ENCODE results near the gene DIPK1B. TPM values are rescaled to one million over a fixed set of nuclear protein-coding genes. Genes with fewer than 3 reads are reported as not detected.

The DIPK1B gene
- total RNA-seq, 3 donors from 2014 or later: 4.8 to 8.2 (median 5.6) TPM

DNA sequence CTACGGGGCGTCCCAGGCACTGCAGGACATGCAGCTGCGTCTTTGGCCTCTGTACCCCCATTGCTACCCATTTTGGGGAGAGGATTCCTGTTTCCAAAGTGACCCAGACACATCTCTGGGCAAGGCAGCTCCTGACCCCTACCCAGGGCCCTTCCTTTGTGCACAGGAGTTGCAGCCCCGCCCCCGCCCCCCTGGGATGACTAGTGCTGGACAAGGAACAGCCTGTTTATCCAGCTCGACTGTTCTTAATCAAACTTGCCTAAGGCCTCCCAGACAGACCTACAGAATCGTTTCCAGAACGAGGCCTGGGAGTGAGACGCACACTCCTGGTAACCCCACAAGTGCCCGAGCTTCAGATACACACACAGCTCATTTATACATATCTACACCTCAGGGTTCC, 13.2 kb downstream of the DIPK1B start:
- intact Hi-C loops (cut with DNase I; ENCODE audit: low total_unique reads): no loop called here
- Histone ChIP-seq H3K4me1 (peaks cover 3 to 14% of the 10 kb centered on the region in 2 donors), H3K9me3 (no peaks in the 10 kb centered on the region), H3K27me3 (no peaks in the 10 kb centered on the region), H3K36me3 (peaks cover 13% of the 10 kb centered on the region), H3K4me3 (peak overlapping the region in 2 of 3 donors; percentile 75 to 81), H3K27ac (peak overlapping the region in 1 of 2 donors; percentile 30)
- TF ChIP-seq, protein P1, sequence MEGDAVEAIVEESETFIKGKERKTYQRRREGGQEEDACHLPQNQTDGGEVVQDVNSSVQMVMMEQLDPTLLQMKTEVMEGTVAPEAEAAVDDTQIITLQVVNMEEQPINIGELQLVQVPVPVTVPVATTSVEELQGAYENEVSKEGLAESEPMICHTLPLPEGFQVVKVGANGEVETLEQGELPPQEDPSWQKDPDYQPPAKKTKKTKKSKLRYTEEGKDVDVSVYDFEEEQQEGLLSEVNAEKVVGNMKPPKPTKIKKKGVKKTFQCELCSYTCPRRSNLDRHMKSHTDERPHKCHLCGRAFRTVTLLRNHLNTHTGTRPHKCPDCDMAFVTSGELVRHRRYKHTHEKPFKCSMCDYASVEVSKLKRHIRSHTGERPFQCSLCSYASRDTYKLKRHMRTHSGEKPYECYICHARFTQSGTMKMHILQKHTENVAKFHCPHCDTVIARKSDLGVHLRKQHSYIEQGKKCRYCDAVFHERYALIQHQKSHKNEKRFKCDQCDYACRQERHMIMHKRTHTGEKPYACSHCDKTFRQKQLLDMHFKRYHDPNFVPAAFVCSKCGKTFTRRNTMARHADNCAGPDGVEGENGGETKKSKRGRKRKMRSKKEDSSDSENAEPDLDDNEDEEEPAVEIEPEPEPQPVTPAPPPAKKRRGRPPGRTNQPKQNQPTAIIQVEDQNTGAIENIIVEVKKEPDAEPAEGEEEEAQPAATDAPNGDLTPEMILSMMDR (IDR thresholded peaks at IDR 0.05): no peak
- TF ChIP-seq POLR2AphosphoS5 (IDR thresholded peaks at IDR 0.05) (no peak), POLR2A (IDR thresholded peaks at IDR 0.05) (no peak)
- no peak for DNase-seq (ENCODE audit: low spot score in 2 of 2)

DNA sequence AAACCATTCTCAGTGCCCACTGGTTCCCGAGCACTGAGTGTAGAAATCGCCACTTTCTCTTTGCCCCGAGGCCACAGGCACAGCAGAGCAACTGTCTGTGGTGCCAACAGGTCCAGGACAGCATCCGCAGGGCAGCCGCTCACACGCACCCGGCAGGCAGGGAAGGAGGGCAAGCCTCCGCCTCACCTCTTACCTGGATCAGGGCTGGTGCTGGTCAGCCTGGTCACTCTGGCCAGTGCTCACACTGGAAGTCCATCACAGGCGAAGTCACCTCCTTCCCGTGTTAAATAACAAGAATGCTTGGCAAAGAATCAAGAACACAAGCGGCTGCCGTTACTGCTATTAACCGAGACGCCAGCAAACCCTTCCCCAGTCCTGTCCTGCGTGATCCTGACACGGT, 13.7 kb downstream of the DIPK1B start:
- no peak for DNase-seq (ENCODE audit: low spot score in 2 of 2)
- Histone ChIP-seq H3K9me3 (no peaks in the 10 kb centered on the region), H3K4me1 (peaks cover 3 to 14% of the 10 kb centered on the region in 2 donors), H3K27me3 (no peaks in the 10 kb centered on the region), H3K27ac (peak overlapping the region in 1 of 2 donors; percentile 30), H3K4me3 (peak overlapping the region; percentile 75 to 86 (median 81)), H3K36me3 (peaks cover 13% of the 10 kb centered on the region)
- intact Hi-C loops (cut with DNase I; ENCODE audit: low total_unique reads): no loop called here
- TF ChIP-seq POLR2AphosphoS5 (IDR thresholded peaks at IDR 0.05) (no peak), POLR2A (IDR thresholded peaks at IDR 0.05) (no peak)
- TF ChIP-seq, protein P1 (IDR thresholded peaks at IDR 0.05): no peak

DNA sequence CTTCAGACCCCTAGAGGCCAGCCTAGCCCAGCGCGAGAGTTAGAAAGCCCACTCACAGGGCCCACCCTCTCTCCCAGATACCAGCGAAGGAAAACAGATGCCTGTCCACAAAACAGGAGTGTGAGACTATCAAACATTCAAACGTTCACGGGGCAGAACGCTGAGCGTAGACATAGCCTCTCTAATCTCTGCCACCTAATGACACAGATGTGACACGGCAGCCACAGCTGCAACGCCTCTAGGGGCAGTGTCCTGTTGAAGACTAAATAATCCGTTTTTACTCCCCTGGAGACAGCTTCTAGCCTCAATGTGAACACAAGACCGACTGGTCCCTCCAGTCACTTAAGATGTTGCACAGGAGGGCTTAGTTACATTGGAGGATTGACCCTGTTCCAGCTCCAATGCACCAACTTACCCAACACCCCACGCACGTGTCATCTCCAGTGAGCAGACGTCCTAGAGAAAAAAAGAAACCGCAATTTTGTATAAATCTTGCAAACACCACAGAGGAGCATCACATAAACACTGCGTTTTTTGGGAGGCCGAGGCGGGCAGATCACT, 14.3 kb downstream of the DIPK1B start:
- peak overlapping the region; percentile 75 to 86 (median 81) for H3K4me3 ChIP-seq
- intact Hi-C loops (cut with DNase I; ENCODE audit: low total_unique reads): no loop called here
- no peak overlapping the region for H3K27ac ChIP-seq

DNA sequence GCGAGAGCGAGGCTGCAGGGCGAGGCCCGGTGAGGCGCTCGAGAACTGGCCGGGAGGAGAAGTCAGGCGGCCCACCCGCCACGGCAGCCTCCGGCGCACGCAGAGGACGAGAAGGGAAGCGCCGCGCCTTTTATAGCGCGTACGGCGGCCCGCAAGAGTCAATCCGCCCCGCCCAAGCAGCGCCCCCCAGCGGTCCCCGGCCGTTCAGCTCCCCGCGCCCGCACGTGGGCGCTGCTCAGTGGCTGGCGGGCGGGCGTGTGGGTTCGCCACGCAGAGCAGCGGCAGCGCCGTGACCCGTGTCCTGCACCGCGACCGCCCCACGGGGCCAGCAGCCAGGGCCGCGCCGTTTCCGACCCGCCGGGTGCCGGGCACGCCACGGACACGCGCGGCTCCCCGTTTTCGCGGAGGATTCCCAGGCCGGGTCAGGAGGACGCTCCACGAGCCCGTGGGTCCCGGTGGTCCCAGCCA, 15.7 kb downstream of the DIPK1B start:
- H3K36me3 ChIP-seq: peaks cover 11% of the 10 kb centered on the region
- DNase-seq (ENCODE audit: low spot score in 2 of 2): peak; percentile 77 to 92
- H3K27ac ChIP-seq: peak overlapping the region; percentile 13 to 45
- H3K4me1 ChIP-seq: peaks cover 3 to 14% of the 10 kb centered on the region in 2 donors
- H3K9me3 ChIP-seq: no peaks in the 10 kb centered on the region
- no peaks in the 10 kb centered on the region for H3K27me3 ChIP-seq
- TF ChIP-seq, protein P1 (IDR thresholded peaks at IDR 0.05): peak; percentile 44 to 96 (median 78)
- TF ChIP-seq POLR2A (IDR thresholded peaks at IDR 0.05) (peak; percentile 87), POLR2AphosphoS5 (IDR thresholded peaks at IDR 0.05) (peak; percentile 98 to 99 (median 98))
- H3K4me3 ChIP-seq: peak overlapping the region; percentile 75 to 86 (median 81)
- intact Hi-C loops (cut with DNase I; ENCODE audit: low total_unique reads): no loop called here

More for the DNA sequence above, 14.3 kb downstream of the DIPK1B start:
- TF ChIP-seq, protein P1 (IDR thresholded peaks at IDR 0.05): peak in 2 of 3 donors; percentile 7 to 34
- TF ChIP-seq POLR2AphosphoS5 (IDR thresholded peaks at IDR 0.05) (no peak), POLR2A (IDR thresholded peaks at IDR 0.05) (no peak)
- peaks cover 13% of the 10 kb centered on the region for H3K36me3 ChIP-seq
- DNase-seq (ENCODE audit: low spot score in 2 of 2): no peak
- no peaks in the 10 kb centered on the region for H3K27me3 ChIP-seq
- peaks cover 3 to 14% of the 10 kb centered on the region in 2 donors for H3K4me1 ChIP-seq
- H3K9me3 ChIP-seq: no peaks in the 10 kb centered on the region

DNA sequence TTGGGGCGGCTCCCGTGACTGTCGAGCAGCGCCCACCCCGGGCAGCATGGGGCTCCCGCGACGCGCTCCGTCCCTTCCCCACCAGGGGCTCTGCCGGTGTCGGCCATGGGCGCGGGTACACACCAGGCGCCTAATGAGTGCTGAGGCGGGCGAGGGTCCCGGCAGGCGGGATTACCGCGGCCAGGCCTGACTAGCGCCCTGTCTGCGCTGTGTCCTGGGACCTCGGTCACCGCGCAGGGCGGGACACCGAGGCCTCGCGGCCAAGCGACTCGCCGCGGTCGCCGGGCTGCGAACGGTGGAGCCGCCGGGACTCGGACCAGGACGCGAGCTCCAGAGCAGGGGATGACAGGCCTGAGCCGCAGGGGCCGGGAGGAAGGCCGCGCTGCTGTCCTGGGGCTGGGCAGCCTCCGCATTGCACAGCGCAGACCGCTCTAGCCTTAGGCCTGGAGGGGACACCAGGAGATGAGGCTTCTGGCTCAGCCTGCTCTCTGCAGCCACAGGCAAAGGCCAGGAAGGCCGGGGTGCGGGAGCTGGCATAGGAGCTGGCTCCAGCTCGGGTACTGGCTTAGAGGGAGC, 16.3 kb downstream of the DIPK1B start:
- Histone ChIP-seq H3K27ac (peak overlapping the region in 1 of 2 donors; percentile 13), H3K36me3 (peaks cover 6% of the 10 kb centered on the region), H3K27me3 (no peaks in the 10 kb centered on the region), H3K9me3 (no peaks in the 10 kb centered on the region), H3K4me1 (peaks cover 3 to 14% of the 10 kb centered on the region in 2 donors), H3K4me3 (peak overlapping the region; percentile 75 to 86 (median 81))
- TF ChIP-seq POLR2A (IDR thresholded peaks at IDR 0.05): no peak
- TF ChIP-seq POLR2AphosphoS5 (IDR thresholded peaks at IDR 0.05): no peak
- TF ChIP-seq, protein P1 (IDR thresholded peaks at IDR 0.05): no peak
- no peak for DNase-seq (ENCODE audit: low spot score in 2 of 2)
- intact Hi-C loops (cut with DNase I; ENCODE audit: low total_unique reads): no loop called here
